MCF 10A (cell line): Measurements from ENCODE around the gene CACYBP. TPM values are rescaled to one million over a fixed set of nuclear protein-coding genes. Genes with fewer than 3 reads are reported as not detected.

Experiments
- BruUV-seq: library from RNA; stranded (reverse); fragments of 400-500 nt; replicated peaks from 2 replicates; lab custom pipeline; 2021; lab: Mats Ljungman, UMichigan
- CTCF ChIA-PET: fragments of 300-600 bp; sonication (Branson Sonifier 250); formaldehyde crosslinking; extraction: SDS; loops from one replicate; lab custom pipeline; 2021; ENCODE audit warnings: antibody characterized with exemption, inconsistent platforms; lab: Yijun Ruan, JAX
- POLR2A ChIA-PET: fragments of 300-600, 350-650 bp; sonication (Branson Sonifier 250); formaldehyde crosslinking; extraction: SDS; loops from one replicate; lab custom pipeline; 2020; ENCODE audit warnings: antibody characterized with exemption, inconsistent platforms; lab: Yijun Ruan, JAX
- DNase-seq: peaks from one replicate; pipeline ENCODE4 v3.0.0-alpha.2; 2018; ENCODE audit not compliant: unreplicated experiment
- H3K27ac Mint-ChIP-seq: one replicate; pipeline ENCODE4 v1.8.0; 2022; ENCODE audit warnings: mild to moderate bottlenecking, low read depth, mixed read lengths; ENCODE audit not compliant: unreplicated experiment
- H3K27me3 Mint-ChIP-seq: one replicate; pipeline ENCODE4 v1.8.0; 2022; ENCODE audit warnings: mixed read lengths; ENCODE audit not compliant: insufficient read depth, unreplicated experiment
- H3K36me3 Mint-ChIP-seq: one replicate; pipeline ENCODE4 v1.8.0; 2022; ENCODE audit warnings: mild to moderate bottlenecking, moderate library complexity, mixed read lengths; ENCODE audit not compliant: insufficient read depth, unreplicated experiment
- H3K4me1 Mint-ChIP-seq: one replicate; pipeline ENCODE4 v1.8.0; 2022; ENCODE audit warnings: mixed read lengths; ENCODE audit not compliant: insufficient read depth, unreplicated experiment
- H3K4me3 Mint-ChIP-seq: one replicate; pipeline ENCODE4 v1.8.0; 2022; ENCODE audit warnings: mild to moderate bottlenecking, moderate library complexity, mixed read lengths; ENCODE audit not compliant: unreplicated experiment
- H3K9me3 Mint-ChIP-seq: one replicate; pipeline ENCODE4 v1.8.0; 2022; ENCODE audit warnings: mixed read lengths; ENCODE audit not compliant: unreplicated experiment
- intact Hi-C: fragments of 100-400 bp; cut with micrococcal nuclease; formaldehyde crosslinking; loops from 2 replicates; pipeline ENCODE4 v1.14.1; 2022
- total RNA-seq: library from RNA; stranded (reverse); gene quantifications from 2 replicates; pipeline ENCODE4 v1.2.3, GENCODE V29; 2022
- TF ChIP-seq, protein P1 (sequence below): fragments of 200-600 bp; IDR thresholded peaks from one replicate; pipeline ENCODE4 v1.8.0; 2022; ENCODE audit warnings: antibody characterized with exemption, mild to moderate bottlenecking; ENCODE audit not compliant: unreplicated experiment

The CACYBP gene
- total RNA-seq, 1 experiment from 2014 or later, result 205 TPM

GRCh38 chr1:174990382-174990999 lies 9.3 kb upstream of the CACYBP start:
- Mint-ChIP-seq H3K4me3 (peak overlapping the region; percentile 89), H3K27me3 (no peaks in the 10 kb centered on the region), H3K4me1 (peaks cover 6% of the 10 kb centered on the region), H3K9me3 (no peaks in the 10 kb centered on the region), H3K27ac (peak overlapping the region; percentile 98), H3K36me3 (peaks cover 16% of the 10 kb centered on the region)
- TF ChIP-seq, protein P1, sequence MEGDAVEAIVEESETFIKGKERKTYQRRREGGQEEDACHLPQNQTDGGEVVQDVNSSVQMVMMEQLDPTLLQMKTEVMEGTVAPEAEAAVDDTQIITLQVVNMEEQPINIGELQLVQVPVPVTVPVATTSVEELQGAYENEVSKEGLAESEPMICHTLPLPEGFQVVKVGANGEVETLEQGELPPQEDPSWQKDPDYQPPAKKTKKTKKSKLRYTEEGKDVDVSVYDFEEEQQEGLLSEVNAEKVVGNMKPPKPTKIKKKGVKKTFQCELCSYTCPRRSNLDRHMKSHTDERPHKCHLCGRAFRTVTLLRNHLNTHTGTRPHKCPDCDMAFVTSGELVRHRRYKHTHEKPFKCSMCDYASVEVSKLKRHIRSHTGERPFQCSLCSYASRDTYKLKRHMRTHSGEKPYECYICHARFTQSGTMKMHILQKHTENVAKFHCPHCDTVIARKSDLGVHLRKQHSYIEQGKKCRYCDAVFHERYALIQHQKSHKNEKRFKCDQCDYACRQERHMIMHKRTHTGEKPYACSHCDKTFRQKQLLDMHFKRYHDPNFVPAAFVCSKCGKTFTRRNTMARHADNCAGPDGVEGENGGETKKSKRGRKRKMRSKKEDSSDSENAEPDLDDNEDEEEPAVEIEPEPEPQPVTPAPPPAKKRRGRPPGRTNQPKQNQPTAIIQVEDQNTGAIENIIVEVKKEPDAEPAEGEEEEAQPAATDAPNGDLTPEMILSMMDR, result no peak
- POLR2A ChIA-PET, result interaction anchor here (0.6 to 4.6 kb wide), 9 partner anchors 9 to 929 kb away, joined by 3 to 67 read pairs (median 7); partner anchors contain the start of genes CACYBP and MRPS14
- intact Hi-C loops, result loop anchor here (1.0 kb wide), 1 partner anchor 9 kb away; the partner anchor contains the start of gene CACYBP
- BruUV-seq, result TSS peak; percentile 77
- CTCF ChIA-PET, result interaction anchor here (0.7 to 6.4 kb wide), 7 partner anchors 7 to 219 kb away, joined by 3 to 80 read pairs (median 5); partner anchors contain the start of gene CACYBP
- peak; percentile 91 for DNase-seq

GRCh38 chr1:174991473-174991872 lies 8.3 kb upstream of the CACYBP start:
- Mint-ChIP-seq H3K27me3 (no peaks in the 10 kb centered on the region), H3K9me3 (no peaks in the 10 kb centered on the region), H3K4me1 (peaks cover 9% of the 10 kb centered on the region), H3K36me3 (peaks cover 16% of the 10 kb centered on the region), H3K4me3 (peak overlapping the region; percentile 33), H3K27ac (peak overlapping the region; percentile 98)
- ChIA-PET CTCF (interaction anchor here (0.6 to 2.0 kb wide), 9 partner anchors 9 to 733 kb away, joined by 3 to 5 read pairs (median 3); no protein-coding TSS in a partner anchor), POLR2A (interaction anchor here (0.6 to 4.6 kb wide), 10 partner anchors 8 to 765 kb away, joined by 3 to 67 read pairs (median 4); partner anchors contain the start of genes CACYBP and MRPS14)
- no peak for DNase-seq
- intact Hi-C loops, result no loop called here
- no TSS peak for BruUV-seq
- TF ChIP-seq, protein P1, result no peak

- peaks cover 10% of the 10 kb centered on the region for H3K36me3 Mint-ChIP-seq
- H3K4me1 Mint-ChIP-seq, result peaks cover 25% of the 10 kb centered on the region
- no peak overlapping the region for H3K4me3 Mint-ChIP-seq
- ChIA-PET CTCF (interaction anchor here (0.9 to 7.3 kb wide), 6 partner anchors 8 to 733 kb away, joined by 3 to 96 read pairs (median 8); no protein-coding TSS in a partner anchor), POLR2A (interaction anchor here (0.6 to 6.5 kb wide), 4 partner anchors 17 to 973 kb away, joined by 3 to 69 read pairs (median 6); partner anchors contain the start of gene RC3H1)
- intact Hi-C loops, result loop anchor here (5.0 kb wide), 2 partner anchors 733 to 838 kb away; partner anchors contain the start of gene RABGAP1L
- DNase-seq, result no peak
- BruUV-seq, result no TSS peak
- no peaks in the 10 kb centered on the region for H3K9me3 Mint-ChIP-seq
- H3K27me3 Mint-ChIP-seq, result no peaks in the 10 kb centered on the region
- TF ChIP-seq, protein P1, result no peak
- H3K27ac Mint-ChIP-seq, result no peak overlapping the region
Observed at GRCh38 chr1:174995121-174995520, 4.6 kb upstream of the CACYBP start.

DNA sequence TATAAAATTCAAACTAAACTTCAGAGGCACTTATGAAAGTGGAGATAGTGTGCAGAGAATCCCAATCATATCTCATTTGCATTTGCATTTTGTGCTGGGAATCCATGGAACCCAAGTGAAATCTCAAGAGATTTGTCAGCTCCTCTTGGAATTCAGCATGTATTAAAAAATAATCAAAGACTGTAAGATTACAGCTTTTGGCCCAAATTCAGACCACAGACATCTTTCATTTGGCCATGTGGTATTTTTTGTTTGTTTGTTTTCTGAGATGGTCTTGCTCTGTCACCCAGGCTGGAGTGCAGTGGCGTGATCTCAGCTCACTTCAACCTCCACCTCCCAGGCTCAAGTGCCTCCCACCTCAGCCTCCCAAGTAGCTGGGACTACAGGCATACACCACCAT lies 3.8 kb upstream of the CACYBP start:
- TF ChIP-seq, protein P1, result no peak
- no TSS peak for BruUV-seq
- peaks cover 28% of the 10 kb centered on the region for H3K4me1 Mint-ChIP-seq
- DNase-seq, result no peak
- H3K4me3 Mint-ChIP-seq, result no peak overlapping the region
- H3K9me3 Mint-ChIP-seq, result no peaks in the 10 kb centered on the region
- ChIA-PET POLR2A (interaction anchor here (0.8 to 6.5 kb wide), 5 partner anchors 18 to 774 kb away, joined by 3 to 75 read pairs (median 9); no protein-coding TSS in a partner anchor), CTCF (interaction anchor here (0.6 to 7.3 kb wide), 10 partner anchors 9 to 1794 kb away, joined by 3 to 96 read pairs (median 4); no protein-coding TSS in a partner anchor)
- no peaks in the 10 kb centered on the region for H3K27me3 Mint-ChIP-seq
- H3K27ac Mint-ChIP-seq, result no peak overlapping the region
- intact Hi-C loops, result loop anchor here (5.0 kb wide), 2 partner anchors 734 to 839 kb away; partner anchors contain the start of gene RABGAP1L
- peaks cover 6% of the 10 kb centered on the region for H3K36me3 Mint-ChIP-seq
